ENCODE results near the gene PILRA. TPM values are rescaled to one million over a fixed set of nuclear protein-coding genes. Genes with fewer than 3 reads are reported as not detected.

PILRA gene
- total RNA-seq, 1 donor from 2014 or later = 2.2 TPM

DNA sequence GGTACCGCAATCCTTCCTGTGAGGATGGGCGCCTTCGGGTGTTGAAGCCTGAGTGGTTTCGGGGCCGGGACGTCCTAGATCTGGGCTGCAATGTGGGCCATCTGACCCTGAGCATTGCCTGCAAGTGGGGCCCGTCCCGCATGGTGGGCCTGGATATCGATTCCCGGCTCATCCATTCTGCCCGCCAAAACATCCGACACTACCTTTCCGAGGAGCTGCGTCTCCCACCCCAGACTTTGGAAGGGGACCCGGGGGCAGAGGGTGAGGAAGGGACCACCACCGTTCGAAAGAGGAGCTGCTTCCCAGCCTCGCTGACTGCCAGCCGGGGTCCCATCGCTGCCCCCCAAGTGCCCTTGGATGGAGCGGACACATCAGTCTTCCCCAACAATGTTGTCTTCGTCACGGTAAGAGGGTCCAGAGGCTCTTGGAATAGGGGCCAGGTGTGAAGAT lies 58.0 kb downstream of the PILRA start:
- peak overlapping the region; percentile 45 for H3K4me3 Mint-ChIP-seq
- peaks cover 63% of the 10 kb centered on the region for H3K36me3 Mint-ChIP-seq (ENCODE audit: low read depth)
- intact Hi-C loops (cut with micrococcal nuclease) = loop anchor here (10.0 kb wide), 1 partner anchor 823 kb away; no protein-coding TSS in a partner anchor
- POLR2A ChIA-PET = interaction anchor here (3.7 to 4.3 kb wide), 2 partner anchors 23 to 63 kb away, joined by 34 to 90 read pairs; no protein-coding TSS in a partner anchor
- H3K27me3 Mint-ChIP-seq = no peaks in the 10 kb centered on the region
- H3K4me1 Mint-ChIP-seq = peaks cover 60% of the 10 kb centered on the region
- CTCF ChIA-PET = no interaction called here
- TF ChIP-seq, protein P1, sequence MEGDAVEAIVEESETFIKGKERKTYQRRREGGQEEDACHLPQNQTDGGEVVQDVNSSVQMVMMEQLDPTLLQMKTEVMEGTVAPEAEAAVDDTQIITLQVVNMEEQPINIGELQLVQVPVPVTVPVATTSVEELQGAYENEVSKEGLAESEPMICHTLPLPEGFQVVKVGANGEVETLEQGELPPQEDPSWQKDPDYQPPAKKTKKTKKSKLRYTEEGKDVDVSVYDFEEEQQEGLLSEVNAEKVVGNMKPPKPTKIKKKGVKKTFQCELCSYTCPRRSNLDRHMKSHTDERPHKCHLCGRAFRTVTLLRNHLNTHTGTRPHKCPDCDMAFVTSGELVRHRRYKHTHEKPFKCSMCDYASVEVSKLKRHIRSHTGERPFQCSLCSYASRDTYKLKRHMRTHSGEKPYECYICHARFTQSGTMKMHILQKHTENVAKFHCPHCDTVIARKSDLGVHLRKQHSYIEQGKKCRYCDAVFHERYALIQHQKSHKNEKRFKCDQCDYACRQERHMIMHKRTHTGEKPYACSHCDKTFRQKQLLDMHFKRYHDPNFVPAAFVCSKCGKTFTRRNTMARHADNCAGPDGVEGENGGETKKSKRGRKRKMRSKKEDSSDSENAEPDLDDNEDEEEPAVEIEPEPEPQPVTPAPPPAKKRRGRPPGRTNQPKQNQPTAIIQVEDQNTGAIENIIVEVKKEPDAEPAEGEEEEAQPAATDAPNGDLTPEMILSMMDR (IDR thresholded peaks at IDR 0.05) = no peak
- H3K27ac Mint-ChIP-seq = peak overlapping the region; percentile 80
- DNase-seq (no peak), ATAC-seq (ENCODE audit: low read depth) (no peak)
- no peaks in the 10 kb centered on the region for H3K9me3 Mint-ChIP-seq

DNA sequence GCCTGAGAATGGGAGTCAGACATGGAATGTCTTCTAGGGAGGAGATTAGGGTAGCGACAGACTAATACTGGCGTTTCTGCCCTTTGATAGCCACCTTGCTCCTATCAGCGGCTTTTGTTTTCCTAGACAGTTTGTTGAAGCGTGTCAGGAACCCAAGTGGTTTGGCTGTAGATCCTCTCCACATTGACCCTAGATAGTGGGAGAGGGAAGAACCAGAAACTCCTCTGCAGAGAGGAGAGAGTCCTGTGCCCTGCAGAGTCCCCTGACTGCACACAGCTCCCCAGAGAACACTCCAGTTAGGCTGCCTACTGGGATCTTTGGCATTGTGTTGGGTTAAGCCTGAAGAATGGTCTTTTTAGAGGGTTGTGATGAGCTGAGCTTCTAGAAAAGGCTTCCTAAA lies 58.8 kb downstream of the PILRA start:
- ATAC-seq (ENCODE audit: low read depth) = no peak
- Mint-ChIP-seq H3K27ac (peak overlapping the region; percentile 80), H3K27me3 (no peaks in the 10 kb centered on the region), H3K36me3 (ENCODE audit: low read depth) (peaks cover 65% of the 10 kb centered on the region), H3K4me3 (peak overlapping the region; percentile 28), H3K9me3 (no peaks in the 10 kb centered on the region), H3K4me1 (peaks cover 63% of the 10 kb centered on the region)
- no peak for DNase-seq
- TF ChIP-seq, protein P1 (IDR thresholded peaks at IDR 0.05) = no peak
- ChIA-PET CTCF (no interaction called here), POLR2A (no interaction called here)
- intact Hi-C loops (cut with micrococcal nuclease) = loop anchor here (10.0 kb wide), 1 partner anchor 823 kb away; no protein-coding TSS in a partner anchor

DNA sequence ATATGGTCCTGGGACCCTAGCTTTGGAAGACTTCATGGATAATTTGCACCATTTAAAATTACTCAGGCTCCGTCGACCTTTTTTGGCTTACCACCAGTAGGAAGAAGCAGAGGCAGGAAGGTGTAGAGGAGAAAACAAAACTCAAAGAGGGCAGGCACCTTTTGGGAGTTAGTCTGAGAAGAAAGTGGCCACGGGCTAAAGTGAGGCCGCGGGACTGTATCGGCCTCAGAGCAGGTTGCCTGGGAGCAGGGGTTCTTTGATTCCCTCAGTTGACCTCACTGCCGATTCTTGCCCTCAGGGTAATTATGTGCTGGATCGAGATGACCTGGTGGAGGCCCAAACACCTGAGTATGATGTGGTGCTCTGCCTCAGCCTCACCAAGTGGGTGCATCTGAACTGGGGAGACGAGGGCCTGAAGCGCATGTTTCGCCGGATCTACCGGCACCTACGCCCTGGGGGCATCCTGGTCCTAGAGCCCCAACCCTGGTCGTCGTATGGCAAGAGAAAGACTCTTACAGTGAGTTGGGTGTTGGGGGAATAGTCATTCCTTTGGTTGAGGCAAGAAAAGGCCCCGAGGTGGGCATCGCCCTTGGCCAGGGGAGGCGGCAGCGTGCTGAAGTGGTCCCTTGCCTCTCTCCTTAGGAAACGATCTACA lies 59.5 kb downstream of the PILRA start:
- H3K27me3 Mint-ChIP-seq = no peaks in the 10 kb centered on the region
- intact Hi-C loops (cut with micrococcal nuclease) = loop anchor here (10.0 kb wide), 1 partner anchor 822 kb away; no protein-coding TSS in a partner anchor
- H3K4me1 Mint-ChIP-seq = peaks cover 63% of the 10 kb centered on the region
- H3K4me3 Mint-ChIP-seq = peak overlapping the region; percentile 7
- peaks cover 65% of the 10 kb centered on the region for H3K36me3 Mint-ChIP-seq (ENCODE audit: low read depth)
- DNase-seq (no peak), ATAC-seq (ENCODE audit: low read depth) (no peak)
- TF ChIP-seq, protein P1 (IDR thresholded peaks at IDR 0.05) = no peak
- ChIA-PET POLR2A (interaction anchor here (0.6 kb wide), 1 partner anchor 298 kb away, joined by 5 read pairs; no protein-coding TSS in a partner anchor), CTCF (no interaction called here)
- peak overlapping the region; percentile 80 for H3K27ac Mint-ChIP-seq
- H3K9me3 Mint-ChIP-seq = no peaks in the 10 kb centered on the region

DNA sequence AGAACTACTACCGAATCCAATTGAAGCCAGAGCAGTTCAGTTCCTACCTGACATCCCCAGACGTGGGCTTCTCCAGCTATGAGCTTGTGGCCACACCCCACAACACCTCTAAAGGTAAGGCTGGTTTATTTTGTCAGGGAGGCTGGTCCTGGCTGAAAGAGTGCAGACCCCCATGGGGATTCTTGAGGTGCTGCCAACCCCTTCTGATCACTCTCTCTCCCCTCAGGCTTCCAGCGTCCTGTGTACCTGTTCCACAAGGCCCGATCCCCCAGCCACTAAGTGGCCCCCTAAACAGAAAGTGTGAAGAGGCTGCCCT lies 59.9 kb downstream of the PILRA start:
- peaks cover 63% of the 10 kb centered on the region for H3K36me3 Mint-ChIP-seq (ENCODE audit: low read depth)
- TF ChIP-seq, protein P1 (IDR thresholded peaks at IDR 0.05) = no peak
- ChIA-PET POLR2A (interaction anchor here (0.6 kb wide), 1 partner anchor 299 kb away, joined by 5 read pairs; no protein-coding TSS in a partner anchor), CTCF (no interaction called here)
- H3K27ac Mint-ChIP-seq = peak overlapping the region; percentile 41
- no peak overlapping the region for H3K4me3 Mint-ChIP-seq
- DNase-seq = no peak
- H3K9me3 Mint-ChIP-seq = no peaks in the 10 kb centered on the region
- H3K27me3 Mint-ChIP-seq = no peaks in the 10 kb centered on the region
- no peak for ATAC-seq (ENCODE audit: low read depth)
- peaks cover 59% of the 10 kb centered on the region for H3K4me1 Mint-ChIP-seq
- intact Hi-C loops (cut with micrococcal nuclease) = loop anchor here (10.0 kb wide), 1 partner anchor 822 kb away; no protein-coding TSS in a partner anchor

DNA sequence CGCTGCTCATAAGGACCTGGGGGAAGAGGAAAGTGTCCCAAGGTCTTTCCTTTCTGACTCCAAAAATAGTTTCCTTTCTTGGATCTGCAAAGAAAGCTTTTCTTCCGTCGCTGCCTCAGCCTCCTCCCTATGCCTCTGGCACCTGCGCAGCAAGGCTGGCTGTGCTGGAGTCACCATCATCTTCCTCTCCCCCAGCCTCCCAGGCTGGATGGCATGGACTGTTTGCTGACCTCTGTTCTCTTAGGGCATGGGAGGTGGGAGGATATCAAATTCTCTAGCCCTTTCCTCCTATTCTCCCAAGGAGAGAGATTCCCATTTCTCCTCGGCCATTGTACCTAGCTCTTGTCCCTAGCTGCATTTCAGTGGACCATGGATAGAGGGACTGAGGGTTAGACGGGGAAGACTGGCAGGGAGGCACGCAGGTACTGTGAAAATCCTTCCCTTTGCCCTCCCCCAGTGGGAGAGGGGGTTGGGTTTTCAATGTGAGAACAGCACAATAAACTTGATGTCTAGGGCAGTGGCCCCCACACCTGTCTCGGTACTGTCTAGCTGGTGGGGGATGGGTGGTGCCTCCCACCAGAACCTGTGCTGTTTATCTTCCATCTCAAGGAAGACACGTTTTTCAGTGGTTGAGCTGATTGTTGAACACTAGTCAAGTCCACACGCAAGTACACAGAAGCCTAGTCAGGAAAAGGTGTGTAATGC lies 60.5 kb downstream of the PILRA start:
- Mint-ChIP-seq H3K27me3 (no peaks in the 10 kb centered on the region), H3K36me3 (ENCODE audit: low read depth) (peaks cover 58% of the 10 kb centered on the region), H3K9me3 (no peaks in the 10 kb centered on the region), H3K4me3 (peak overlapping the region; percentile 83), H3K27ac (peak overlapping the region; percentile 27), H3K4me1 (peaks cover 59% of the 10 kb centered on the region)
- no peak for DNase-seq
- CTCF ChIA-PET = no interaction called here
- intact Hi-C loops (cut with micrococcal nuclease) = loop anchor here (10.0 kb wide), 1 partner anchor 821 kb away; no protein-coding TSS in a partner anchor
- TF ChIP-seq, protein P1 (IDR thresholded peaks at IDR 0.05) = no peak
- no peak for ATAC-seq (ENCODE audit: low read depth)
- POLR2A ChIA-PET = interaction anchor here (1.4 to 2.7 kb wide), 3 partner anchors 11 to 26 kb away, joined by 4 to 12 read pairs (median 5); no protein-coding TSS in a partner anchor
